HG03175 (cell line): ENCODE results near the gene NEURL1.

Experiments
- ATAC-seq: cut with Tn5 transposase; IDR thresholded peaks from one replicate; pipeline ENCODE4 v1.9.1; 2021; ENCODE audit warnings: mild to moderate bottlenecking, moderate library complexity; ENCODE audit not compliant: unreplicated experiment

The NEURL1 gene

GRCh38 chr10:103638948-103639347, 145.4 kb downstream of the NEURL1 start:
- ATAC-seq = no peak

GRCh38 chr10:103640436-103641181, 147.1 kb downstream of the NEURL1 start:
- ATAC-seq = no peak

GRCh38 chr10:103641326-103641725, 147.8 kb downstream of the NEURL1 start:
- ATAC-seq = no peak
